Sigmoid colon (tissue), 4 donors: Measurements from ENCODE around the gene SPEF2.

Experiments
- EP300 ChIP-seq, 4 donors: sonication (generic); formaldehyde crosslinking; IDR thresholded peaks; one replicate each; pipeline ENCODE4 v1.6.1; 2017; ENCODE audit warnings: antibody characterized with exemption in 4 of 4
- POLR2A ChIP-seq, 2 donors: fragments of 450-650 bp; IDR thresholded peaks; one replicate each; pipeline ENCODE4 v1.6.1; 2016; ENCODE audit warnings: antibody characterized with exemption in 2 of 2, mild to moderate bottlenecking in 2 of 2, moderate library complexity in 2 of 2
- POLR2AphosphoS5 ChIP-seq, 4 donors: sonication (generic); formaldehyde crosslinking; IDR thresholded peaks; one replicate each; pipeline ENCODE4 v1.6.1; 2017; ENCODE audit warnings: antibody characterized with exemption in 4 of 4
- TF ChIP-seq, protein P1 (sequence below), 4 experiments: fragments of 450-650 bp in 3 of 4; fragments of 200-600 bp in 1 of 4; IDR thresholded peaks; one replicate each; pipeline ENCODE4 v1.5.1; 2016 to 2019; ENCODE audit warnings: antibody characterized with exemption in 4 of 4, mild to moderate bottlenecking in 3 of 4, moderate library complexity in 2 of 4

- TF ChIP-seq, protein P1, sequence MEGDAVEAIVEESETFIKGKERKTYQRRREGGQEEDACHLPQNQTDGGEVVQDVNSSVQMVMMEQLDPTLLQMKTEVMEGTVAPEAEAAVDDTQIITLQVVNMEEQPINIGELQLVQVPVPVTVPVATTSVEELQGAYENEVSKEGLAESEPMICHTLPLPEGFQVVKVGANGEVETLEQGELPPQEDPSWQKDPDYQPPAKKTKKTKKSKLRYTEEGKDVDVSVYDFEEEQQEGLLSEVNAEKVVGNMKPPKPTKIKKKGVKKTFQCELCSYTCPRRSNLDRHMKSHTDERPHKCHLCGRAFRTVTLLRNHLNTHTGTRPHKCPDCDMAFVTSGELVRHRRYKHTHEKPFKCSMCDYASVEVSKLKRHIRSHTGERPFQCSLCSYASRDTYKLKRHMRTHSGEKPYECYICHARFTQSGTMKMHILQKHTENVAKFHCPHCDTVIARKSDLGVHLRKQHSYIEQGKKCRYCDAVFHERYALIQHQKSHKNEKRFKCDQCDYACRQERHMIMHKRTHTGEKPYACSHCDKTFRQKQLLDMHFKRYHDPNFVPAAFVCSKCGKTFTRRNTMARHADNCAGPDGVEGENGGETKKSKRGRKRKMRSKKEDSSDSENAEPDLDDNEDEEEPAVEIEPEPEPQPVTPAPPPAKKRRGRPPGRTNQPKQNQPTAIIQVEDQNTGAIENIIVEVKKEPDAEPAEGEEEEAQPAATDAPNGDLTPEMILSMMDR (IDR thresholded peaks at IDR 0.05), result peak in 2 of 4 experiments; percentile 28 to 42
- TF ChIP-seq POLR2A (IDR thresholded peaks at IDR 0.05) (no peak), POLR2AphosphoS5 (IDR thresholded peaks at IDR 0.05) (no peak), EP300 (IDR thresholded peaks at IDR 0.05) (no peak)
Measured at GRCh38 chr5:35777358-35778087, 159.9 kb downstream of the SPEF2 start.
